Subcutaneous adipose tissue (tissue), 4 donors: ENCODE measurements around the gene AGAP1. TPM values are rescaled to one million over a fixed set of nuclear protein-coding genes. Genes with fewer than 3 reads are reported as not detected.

ENCODE experiments used
- CTCF ChIP-seq: fragments of 450-650 bp; IDR thresholded peaks from one replicate; pipeline ENCODE4 v1.5.1; 2016; ENCODE audit warnings: low read depth, mild to moderate bottlenecking, control low read depth, antibody characterized with exemption, moderate library complexity
- total RNA-seq, 4 donors: library from RNA; depleted of rRNA; stranded (reverse); fragments of >200 nt; gene quantifications; one replicate each; pipeline ENCODE4 v1.1.0, GENCODE V29; 2016

The AGAP1 gene
- total RNA-seq, 4 donors from 2014 or later: 13.6 to 26.3 (median 23.6) TPM

- TF ChIP-seq CTCF: no peak
Measured at GRCh38 chr2:235597081-235597615, 103.3 kb downstream of the AGAP1 start.

- TF ChIP-seq CTCF: no peak
Measured at GRCh38 chr2:235598026-235598425, 104.2 kb downstream of the AGAP1 start.

GRCh38 chr2:235598532-235599531, 105.0 kb downstream of the AGAP1 start:
- no peak for TF ChIP-seq CTCF

GRCh38 chr2:235599596-235600338, 105.9 kb downstream of the AGAP1 start:
- TF ChIP-seq CTCF: no peak

GRCh38 chr2:235600406-235600805, 106.6 kb downstream of the AGAP1 start:
- TF ChIP-seq CTCF: no peak

- TF ChIP-seq CTCF: no peak
Measured at GRCh38 chr2:235600926-235601325, 107.1 kb downstream of the AGAP1 start.
